Ishikawa (cell line): ENCODE data around the gene VGF.

Experiments
- CEBPB ChIP-seq: IDR thresholded peaks from 2 replicates; pipeline ENCODE4 v1.6.1; 2012
- CREB1 ChIP-seq: IDR thresholded peaks from 2 replicates; pipeline ENCODE4 v1.6.1; 2012; ENCODE audit warnings: low read depth
- EGR1 ChIP-seq: IDR thresholded peaks from 2 replicates; pipeline ENCODE4 v1.6.1; 2012
- EP300 ChIP-seq: IDR thresholded peaks from 2 replicates; pipeline ENCODE4 v1.6.1; 2012; ENCODE audit warnings: borderline replicate concordance
- FOXM1 ChIP-seq: IDR thresholded peaks from 2 replicates; pipeline ENCODE4 v1.6.1; 2012; ENCODE audit warnings: low read depth, borderline replicate concordance
- NFIC ChIP-seq: IDR thresholded peaks from 2 replicates; pipeline ENCODE4 v1.6.1; 2012
- RAD21 ChIP-seq: IDR thresholded peaks from 2 replicates; pipeline ENCODE4 v1.6.1; 2012; ENCODE audit warnings: low read depth
- TAF1 ChIP-seq: IDR thresholded peaks from 2 replicates; pipeline ENCODE4 v1.6.1; 2012; ENCODE audit warnings: low read depth, mild to moderate bottlenecking
- TCF12 ChIP-seq: IDR thresholded peaks from 2 replicates; pipeline ENCODE4 v1.6.1; 2012; ENCODE audit warnings: low read depth
- TEAD4 ChIP-seq: IDR thresholded peaks from 2 replicates; pipeline ENCODE4 v1.6.1; 2012
- YY1 ChIP-seq: IDR thresholded peaks from 2 replicates; pipeline ENCODE4 v1.6.1; 2012; ENCODE audit warnings: low read depth
- ZBTB7A ChIP-seq: IDR thresholded peaks from 2 replicates; pipeline ENCODE4 v1.6.1; 2012; ENCODE audit warnings: low read depth
- TF ChIP-seq, protein P1 (sequence below): IDR thresholded peaks from 2 replicates; pipeline ENCODE4 v1.6.1; 2012; ENCODE audit warnings: low read depth, mild to moderate bottlenecking
- TF ChIP-seq, protein P2 (sequence below): IDR thresholded peaks from 2 replicates; pipeline ENCODE4 v1.6.1; 2012
- TF ChIP-seq, protein P3 (sequence below): IDR thresholded peaks from 2 replicates; pipeline ENCODE4 v1.6.1; 2012

Gene VGF

DNA sequence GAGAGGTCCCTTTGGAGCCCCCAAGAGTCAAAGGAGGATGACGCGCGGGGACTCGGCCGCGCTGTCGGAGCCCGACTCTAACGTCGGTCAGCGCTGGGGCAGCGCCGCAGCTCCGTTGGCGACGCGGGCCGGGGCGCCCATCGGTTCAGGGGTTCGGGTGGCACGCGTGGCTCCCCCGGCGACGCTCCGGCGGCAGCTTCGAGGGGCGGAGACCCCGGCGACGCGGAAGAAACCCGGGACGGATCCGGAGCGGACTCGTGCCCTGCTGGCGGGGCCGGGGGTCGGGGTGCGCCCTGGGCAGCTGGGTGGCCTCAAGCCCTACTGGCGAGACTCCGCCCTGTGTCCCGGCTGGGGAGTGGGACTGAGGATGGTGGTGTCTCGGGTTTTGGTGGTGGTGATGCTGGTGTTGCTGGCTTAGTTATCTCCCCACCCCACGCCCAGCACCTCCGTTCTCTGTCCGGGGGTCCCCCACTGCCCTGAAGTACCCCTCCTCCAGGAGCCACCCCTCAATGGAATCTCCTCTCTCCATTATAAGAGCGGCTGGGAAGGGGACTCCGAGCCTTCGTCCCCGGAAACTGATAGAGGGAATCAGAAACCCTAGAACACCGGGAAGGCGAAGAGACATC is 14.9 kb upstream of the VGF start, which contains the start of gene NAT16:
NAT16 (minus strand) TSS at position 164 of the 626 bp plus-strand sequence. CDS start 5,486 bp downstream, outside the sequence.
- TF ChIP-seq CREB1 (no peak), EGR1 (no peak), NFIC (no peak), ZBTB7A (no peak), YY1 (no peak), TCF12 (no peak), FOXM1 (no peak), CEBPB (no peak), TEAD4 (no peak)
- TF ChIP-seq, protein P1, sequence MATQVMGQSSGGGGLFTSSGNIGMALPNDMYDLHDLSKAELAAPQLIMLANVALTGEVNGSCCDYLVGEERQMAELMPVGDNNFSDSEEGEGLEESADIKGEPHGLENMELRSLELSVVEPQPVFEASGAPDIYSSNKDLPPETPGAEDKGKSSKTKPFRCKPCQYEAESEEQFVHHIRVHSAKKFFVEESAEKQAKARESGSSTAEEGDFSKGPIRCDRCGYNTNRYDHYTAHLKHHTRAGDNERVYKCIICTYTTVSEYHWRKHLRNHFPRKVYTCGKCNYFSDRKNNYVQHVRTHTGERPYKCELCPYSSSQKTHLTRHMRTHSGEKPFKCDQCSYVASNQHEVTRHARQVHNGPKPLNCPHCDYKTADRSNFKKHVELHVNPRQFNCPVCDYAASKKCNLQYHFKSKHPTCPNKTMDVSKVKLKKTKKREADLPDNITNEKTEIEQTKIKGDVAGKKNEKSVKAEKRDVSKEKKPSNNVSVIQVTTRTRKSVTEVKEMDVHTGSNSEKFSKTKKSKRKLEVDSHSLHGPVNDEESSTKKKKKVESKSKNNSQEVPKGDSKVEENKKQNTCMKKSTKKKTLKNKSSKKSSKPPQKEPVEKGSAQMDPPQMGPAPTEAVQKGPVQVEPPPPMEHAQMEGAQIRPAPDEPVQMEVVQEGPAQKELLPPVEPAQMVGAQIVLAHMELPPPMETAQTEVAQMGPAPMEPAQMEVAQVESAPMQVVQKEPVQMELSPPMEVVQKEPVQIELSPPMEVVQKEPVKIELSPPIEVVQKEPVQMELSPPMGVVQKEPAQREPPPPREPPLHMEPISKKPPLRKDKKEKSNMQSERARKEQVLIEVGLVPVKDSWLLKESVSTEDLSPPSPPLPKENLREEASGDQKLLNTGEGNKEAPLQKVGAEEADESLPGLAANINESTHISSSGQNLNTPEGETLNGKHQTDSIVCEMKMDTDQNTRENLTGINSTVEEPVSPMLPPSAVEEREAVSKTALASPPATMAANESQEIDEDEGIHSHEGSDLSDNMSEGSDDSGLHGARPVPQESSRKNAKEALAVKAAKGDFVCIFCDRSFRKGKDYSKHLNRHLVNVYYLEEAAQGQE, result no peak

DNA sequence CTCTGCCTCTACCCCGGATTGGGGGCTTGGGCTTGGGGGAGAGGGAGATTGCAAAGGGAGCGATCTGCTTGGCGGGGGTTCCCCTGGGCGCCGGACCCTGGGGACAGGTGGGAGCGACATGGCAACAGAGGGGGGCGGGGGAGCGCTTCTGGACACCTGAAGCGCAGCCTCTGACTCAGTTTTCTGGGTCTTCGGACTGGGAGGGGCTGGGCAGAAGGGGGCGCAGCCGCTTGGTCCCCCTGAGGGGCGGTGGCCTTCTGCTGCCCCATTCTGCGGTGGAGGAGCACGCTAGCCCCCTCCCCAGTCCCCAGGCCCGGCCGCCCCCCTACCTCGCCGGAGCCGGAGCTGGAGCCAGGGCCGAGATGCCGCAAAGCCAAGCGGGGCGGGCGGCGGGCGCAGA is 14.3 kb upstream of the VGF start:
- TF ChIP-seq CEBPB (no peak), TEAD4 (no peak), CREB1 (no peak), TAF1 (no peak), NFIC (no peak), RAD21 (no peak), ZBTB7A (no peak), FOXM1 (no peak), YY1 (no peak), TCF12 (no peak), EP300 (no peak), EGR1 (no peak)
- TF ChIP-seq, protein P1, result no peak
- TF ChIP-seq, protein P2, sequence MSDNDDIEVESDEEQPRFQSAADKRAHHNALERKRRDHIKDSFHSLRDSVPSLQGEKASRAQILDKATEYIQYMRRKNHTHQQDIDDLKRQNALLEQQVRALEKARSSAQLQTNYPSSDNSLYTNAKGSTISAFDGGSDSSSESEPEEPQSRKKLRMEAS, result no peak
- TF ChIP-seq, protein P3, sequence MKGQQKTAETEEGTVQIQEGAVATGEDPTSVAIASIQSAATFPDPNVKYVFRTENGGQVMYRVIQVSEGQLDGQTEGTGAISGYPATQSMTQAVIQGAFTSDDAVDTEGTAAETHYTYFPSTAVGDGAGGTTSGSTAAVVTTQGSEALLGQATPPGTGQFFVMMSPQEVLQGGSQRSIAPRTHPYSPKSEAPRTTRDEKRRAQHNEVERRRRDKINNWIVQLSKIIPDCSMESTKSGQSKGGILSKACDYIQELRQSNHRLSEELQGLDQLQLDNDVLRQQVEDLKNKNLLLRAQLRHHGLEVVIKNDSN, result no peak

DNA sequence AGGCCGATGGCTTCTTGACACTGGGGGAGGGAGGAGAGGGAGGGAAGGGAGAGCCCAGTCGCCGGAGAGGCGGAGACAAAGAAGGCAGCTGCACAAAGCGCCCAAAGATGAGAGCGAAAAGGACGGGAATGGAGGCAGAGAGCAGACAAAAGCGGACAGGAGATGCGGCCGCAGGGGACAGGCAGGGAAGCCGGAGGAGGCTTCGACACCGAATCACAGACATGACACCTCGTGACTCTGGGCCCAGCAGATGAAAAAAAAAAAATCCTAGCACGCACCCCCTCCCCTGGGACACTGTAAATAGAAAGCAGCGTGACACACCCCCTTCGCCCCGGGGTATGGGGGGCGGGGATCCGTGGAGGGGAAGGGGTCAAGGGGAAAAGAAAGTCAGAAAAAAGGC is 13.7 kb upstream of the VGF start:
- TF ChIP-seq EP300, result no peak
- TF ChIP-seq ZBTB7A, result no peak
- no peak for TF ChIP-seq EGR1
- no peak for TF ChIP-seq NFIC
- TF ChIP-seq TEAD4, result no peak
- TF ChIP-seq, protein P1, result no peak
- TF ChIP-seq FOXM1, result no peak
- TF ChIP-seq YY1, result no peak
- TF ChIP-seq CREB1, result no peak
- no peak for TF ChIP-seq TAF1
- no peak for TF ChIP-seq CEBPB
- no peak for TF ChIP-seq RAD21
- TF ChIP-seq, protein P2, result no peak
- TF ChIP-seq TCF12, result no peak
- TF ChIP-seq, protein P3, result no peak

DNA sequence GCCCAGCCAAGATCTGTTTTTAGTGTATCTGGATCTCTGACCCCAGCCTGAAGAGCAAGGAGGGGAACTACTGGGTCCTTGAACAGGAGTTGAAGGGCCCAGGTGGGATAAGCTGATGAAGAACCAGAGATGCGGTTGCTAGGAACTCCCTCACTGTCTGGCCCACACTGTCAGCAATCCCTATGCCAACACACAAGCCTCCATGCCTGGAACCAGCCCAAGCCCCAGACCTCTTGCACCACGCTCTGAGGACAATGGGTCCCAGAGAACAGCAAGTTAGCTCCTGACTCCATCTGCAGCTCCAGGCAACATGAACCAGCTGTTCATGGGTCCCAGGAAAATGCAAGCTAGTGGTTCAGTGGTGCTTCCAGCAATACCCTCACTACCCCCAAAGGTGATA is 12.3 kb upstream of the VGF start:
- TF ChIP-seq, protein P1, result no peak
- TF ChIP-seq, protein P2, result no peak
- TF ChIP-seq RAD21 (no peak), CEBPB (no peak), TCF12 (no peak)
- TF ChIP-seq, protein P3, result no peak
